A549 (cell line): ENCODE results near the gene EIF4G1. TPM values are rescaled to one million over a fixed set of nuclear protein-coding genes. Genes with fewer than 3 reads are reported as not detected.

ENCODE experiments used
- ATAC-seq, 2 experiments: fragments of 200-7000 bp in 1 of 2; fragments of >200 bp in 1 of 2; cut with Nextera tagmentation in 1 of 2; cut with Tn5 transposase in 1 of 2; 3 replicates each; pipeline versions ENCODE4 v1.8.0 to v1.9.1; 2018 to 2020; ENCODE audit warnings: mild to moderate bottlenecking in 1 of 2, moderate library complexity in 1 of 2
- CTCF ChIA-PET: fragments of 300-600 bp; sonication (Branson Sonifier 250); formaldehyde crosslinking; extraction: SDS; loops from one replicate; lab custom pipeline; 2021; ENCODE audit warnings: antibody characterized with exemption, inconsistent platforms; lab: Yijun Ruan, JAX
- POLR2A ChIA-PET: fragments of 350-600 bp; formaldehyde crosslinking; extraction: SDS; loops from one replicate; lab custom pipeline; 2021; ENCODE audit warnings: antibody characterized with exemption, inconsistent platforms; lab: Yijun Ruan, JAX
- DNase-seq, 2 experiments: peaks; one replicate each; pipeline versions ENCODE4 v3.0.0 to v3.0.0-alpha.2; 2011 to 2016; ENCODE audit warnings: low read depth in 1 of 2, low spot score in 1 of 2
- FAIRE-seq: peaks from 2 replicates; lab custom pipeline; 2011; peaks lifted over from hg19 to GRCh38; lab: Jason Lieb, UNC
- H3K27ac ChIP-seq, 2 experiments: fragments of >200 bp; sonication (Bioruptor Twin); formaldehyde crosslinking; 3 replicates each; pipeline ENCODE4 v1.5.1; 2016 to 2017
- H3K4me1 ChIP-seq: fragments of >200 bp; sonication (Bioruptor Twin); formaldehyde crosslinking; 3 replicates; pipeline ENCODE4 v1.6.1; 2016
- H3K4me2 ChIP-seq: fragments of >200 bp; sonication (Bioruptor Twin); formaldehyde crosslinking; 3 replicates; pipeline ENCODE4 v1.6.1; 2016
- H3K4me3 ChIP-seq: fragments of >200 bp; sonication (Bioruptor Twin); formaldehyde crosslinking; 3 replicates; pipeline ENCODE4 v1.5.1; 2016
- H3K9me3 ChIP-seq: fragments of >200 bp; sonication (Bioruptor Twin); formaldehyde crosslinking; 3 replicates; pipeline ENCODE4 v1.6.1; 2016
- ATOH8 ChIP-seq: fragments of 250-450 bp; sonication (Bioruptor Pico); IDR thresholded peaks from 2 replicates; pipeline ENCODE4 v1.5.0; 2020; ENCODE audit warnings: low read depth, mild to moderate bottlenecking, moderate library complexity
- CHD2 ChIP-seq: fragments of 150-350 bp; IDR thresholded peaks from 2 replicates; pipeline ENCODE4 v1.6.1; 2014; ENCODE audit warnings: low read length; ENCODE audit not compliant: partially characterized antibody
- CTCF ChIP-seq: fragments of >200 bp; sonication (Bioruptor Twin); formaldehyde crosslinking; IDR thresholded peaks from 3 replicates; pipeline ENCODE4 v1.5.1; 2016
- E2F6 ChIP-seq: IDR thresholded peaks from 2 replicates; pipeline ENCODE4 v1.6.1; 2012; ENCODE audit warnings: low read depth, borderline replicate concordance
- ELK1 ChIP-seq: fragments of 150-350 bp; IDR thresholded peaks from 2 replicates; pipeline ENCODE4 v1.6.1; 2014; ENCODE audit warnings: low read depth, mild to moderate bottlenecking, low read length
- EP300 ChIP-seq, 2 experiments: fragments of >200 bp; sonication (Bioruptor Twin); formaldehyde crosslinking; IDR thresholded peaks; 2 replicates in 1 of 2; 3 replicates in 1 of 2; pipeline ENCODE4 v1.6.1; 2016 to 2017
- GATA3 ChIP-seq: IDR thresholded peaks from 2 replicates; pipeline ENCODE4 v1.6.1; 2012; ENCODE audit warnings: borderline replicate concordance
- HDAC2 ChIP-seq: fragments of 200-600 bp; sonication (generic); IDR thresholded peaks from 2 replicates; pipeline ENCODE4 v1.6.1; 2016
- HES2 ChIP-seq: fragments of >200 bp; sonication (Bioruptor Twin); formaldehyde crosslinking; IDR thresholded peaks from 2 replicates; pipeline ENCODE4 v1.6.1; 2016
- MAFK ChIP-seq: fragments of 450-650 bp; IDR thresholded peaks from 2 replicates; pipeline ENCODE4 v1.6.1; 2014; ENCODE audit not compliant: partially characterized antibody
- NPAS2 ChIP-seq: fragments of 250-450 bp; sonication (Bioruptor Pico); IDR thresholded peaks from 2 replicates; pipeline ENCODE4 v1.8.0; 2022; ENCODE audit warnings: mild to moderate bottlenecking, moderate library complexity, borderline replicate concordance
- NR3C1 ChIP-seq: fragments of >200 bp; sonication (Bioruptor Twin); formaldehyde crosslinking; IDR thresholded peaks from 3 replicates; pipeline ENCODE4 v1.6.1; 2017
- RAD21 ChIP-seq, 2 experiments: fragments of >200 bp in 1 of 2; sonication (Bioruptor Twin) in 1 of 2; formaldehyde crosslinking in 1 of 2; IDR thresholded peaks in 1 of 2; conservative IDR thresholded peaks in 1 of 2; 2 replicates in 1 of 2; 3 replicates in 1 of 2; pipeline ENCODE4 v1.6.1; 2012 to 2018; ENCODE audit warnings: inconsistent platforms in 1 of 2
- TP53 ChIP-seq: fragments of 250-450 bp; sonication (Bioruptor Pico); IDR thresholded peaks from 2 replicates; pipeline ENCODE4 v1.5.0; 2021; ENCODE audit warnings: mild to moderate bottlenecking, moderate library complexity
- USF2 ChIP-seq: fragments of 450-650 bp; IDR thresholded peaks from 2 replicates; pipeline ENCODE4 v1.6.1; 2014; ENCODE audit warnings: antibody characterized with exemption
- ZC3H11A ChIP-seq: fragments of 450-650 bp; IDR thresholded peaks from 2 replicates; pipeline ENCODE4 v1.6.1; 2014; ENCODE audit warnings: antibody characterized with exemption, mild to moderate bottlenecking
- ZNF302 ChIP-seq: fragments of 250-450 bp; sonication (Bioruptor Pico); IDR thresholded peaks from 2 replicates; pipeline ENCODE4 v1.9.0; 2021; ENCODE audit warnings: inconsistent platforms, mild to moderate bottlenecking, moderate library complexity
- WGBS: methylation state at CpG from one replicate; pipeline ENCODE4 v1.1.6; 2017; ENCODE audit errors: missing lambda C conversion rate; 5-methylcytosine and 5-hydroxymethylcytosine counted together
- polyA plus RNA-seq, 4 experiments: library from polyadenylated mRNA; depleted of rRNA in 3 of 4; stranded (reverse); fragments of >200 nt; fragmentation: RNase III in 1 of 4; extraction: RNeasy Plus Mini Kit Qiagen cat#74134 plus additional on column Dnase treatment in 1 of 4; gene quantifications; 2 replicates in 3 of 4; 3 replicates in 1 of 4; pipeline ENCODE4 v1.2.3, GENCODE V29; 2011 to 2017

The EIF4G1 gene
- polyA plus RNA-seq, 2 of the 4 experiments (the other 2 are of a cell fraction) = 152 to 248 TPM

GRCh38 chr3:184371570-184372018, 57.2 kb downstream of the EIF4G1 start (continued):
- no peak for TF ChIP-seq TP53 (CRISPR knock-in tag)

GRCh38 chr3:184372296-184372821, 58.0 kb downstream of the EIF4G1 start:
- no peak overlapping the region for H3K4me2 ChIP-seq
- TF ChIP-seq MAFK (peak; percentile 37), E2F6 (no peak), ATOH8 (CRISPR knock-in tag) (no peak)
- TF ChIP-seq, all 56 proteins: peak for 1
- H3K4me1 ChIP-seq = peaks cover 8% of the 10 kb centered on the region; the same call in 2 of the 3 replicates
- H3K9me3 ChIP-seq = no peaks in the 10 kb centered on the region
- WGBS = 64% methylated on average over 8 of the region's 8 CpGs
- POLR2A ChIA-PET = interaction anchor here (1.2 to 1.6 kb wide), 3 partner anchors 10 to 145 kb away, joined by 3 read pairs; no protein-coding TSS in a partner anchor
- FAIRE-seq = no peak
- CTCF ChIA-PET = interaction anchor here (0.7 to 13.6 kb wide), 28 partner anchors 8 to 189 kb away, joined by 3 to 171 read pairs (median 6); partner anchors contain the start of gene EPHB3
- ATAC-seq = no peak
- no peak overlapping the region for H3K4me3 ChIP-seq
- H3K27ac ChIP-seq = no peak overlapping the region
- no peak for DNase-seq

- ATAC-seq (peak in 1 of 2 experiments; percentile 17; a peak in 1 of 6 replicates), FAIRE-seq (no peak), DNase-seq (no peak)
- 67% methylated on average over 2 of the region's 5 CpGs for WGBS
- Histone ChIP-seq H3K4me2 (no peak overlapping the region), H3K4me1 (peaks cover 10% of the 10 kb centered on the region; the same call in 2 of the 3 replicates), H3K27ac (no peak overlapping the region), H3K4me3 (no peak overlapping the region), H3K9me3 (no peaks in the 10 kb centered on the region)
- TF ChIP-seq GATA3 (no peak), USF2 (no peak), NR3C1 (no peak), RAD21 (conservative IDR thresholded peaks at IDR 0.05 in 1 of 2, IDR thresholded peaks at IDR 0.05 in 1 of 2) (no peak), HDAC2 (no peak), ZC3H11A (no peak), EP300 (IDR thresholded peaks at IDR 0.05) (no peak), ZNF302 (CRISPR knock-in tag) (no peak), HES2 (no peak), ELK1 (no peak), TP53 (CRISPR knock-in tag) (no peak), E2F6 (no peak), NPAS2 (CRISPR knock-in tag) (no peak), CTCF (no peak), CHD2 (no peak)
- ChIA-PET CTCF (interaction anchor here (0.9 to 13.6 kb wide), 10 partner anchors 9 to 188 kb away, joined by 3 to 171 read pairs (median 16); partner anchors contain the start of gene EPHB3), POLR2A (interaction anchor here (1.3 kb wide), 1 partner anchor 145 kb away, joined by 3 read pairs; no protein-coding TSS in a partner anchor)
Measured at GRCh38 chr3:184372911-184373310, 58.5 kb downstream of the EIF4G1 start.
